Measurements from ENCODE around the gene AJUBA. TPM values are rescaled to one million over a fixed set of nuclear protein-coding genes. Genes with fewer than 3 reads are reported as not detected.
A peak's percentile ranks its signal among the peaks of the same experiment; 100 is the strongest.

Gene AJUBA
- total and polyA plus RNA-seq, 10 donors, result 0.63 to 11.0 (median 2.7) TPM

GRCh38 chr14:23024612-23025075 is 42.3 kb upstream of the AJUBA start:
- TF ChIP-seq POLR2AphosphoS5 (IDR thresholded peaks at IDR 0.05) (no peak), POLR2A (IDR thresholded peaks at IDR 0.05) (no peak)
- TF ChIP-seq, protein P1, sequence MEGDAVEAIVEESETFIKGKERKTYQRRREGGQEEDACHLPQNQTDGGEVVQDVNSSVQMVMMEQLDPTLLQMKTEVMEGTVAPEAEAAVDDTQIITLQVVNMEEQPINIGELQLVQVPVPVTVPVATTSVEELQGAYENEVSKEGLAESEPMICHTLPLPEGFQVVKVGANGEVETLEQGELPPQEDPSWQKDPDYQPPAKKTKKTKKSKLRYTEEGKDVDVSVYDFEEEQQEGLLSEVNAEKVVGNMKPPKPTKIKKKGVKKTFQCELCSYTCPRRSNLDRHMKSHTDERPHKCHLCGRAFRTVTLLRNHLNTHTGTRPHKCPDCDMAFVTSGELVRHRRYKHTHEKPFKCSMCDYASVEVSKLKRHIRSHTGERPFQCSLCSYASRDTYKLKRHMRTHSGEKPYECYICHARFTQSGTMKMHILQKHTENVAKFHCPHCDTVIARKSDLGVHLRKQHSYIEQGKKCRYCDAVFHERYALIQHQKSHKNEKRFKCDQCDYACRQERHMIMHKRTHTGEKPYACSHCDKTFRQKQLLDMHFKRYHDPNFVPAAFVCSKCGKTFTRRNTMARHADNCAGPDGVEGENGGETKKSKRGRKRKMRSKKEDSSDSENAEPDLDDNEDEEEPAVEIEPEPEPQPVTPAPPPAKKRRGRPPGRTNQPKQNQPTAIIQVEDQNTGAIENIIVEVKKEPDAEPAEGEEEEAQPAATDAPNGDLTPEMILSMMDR (IDR thresholded peaks at IDR 0.05 in 8 of 11, conservative IDR thresholded peaks at IDR 0.05 in 3 of 11), result no peak
- intact Hi-C loops (cut with DNase I; ENCODE audit: low total_unique reads), result no loop called here
- no peak for DNase-seq
- Histone ChIP-seq H3K36me3 (peaks cover 0 to 78% (median 33%) of the 10 kb centered on the region in 6 donors), H3K4me3 (no peak overlapping the region), H3K27me3 (replicated peaks in 1 of 7) (no peaks in the 10 kb centered on the region), H3K27ac (no peak overlapping the region), H3K9me3 (no peaks in the 10 kb centered on the region), H3K4me1 (peaks cover 0 to 53% (median 24%) of the 10 kb centered on the region in 6 donors)
- 76 to 93% (median 88%) methylated on average over 7 of the region's 7 CpGs for WGBS, 5 donors

GRCh38 chr14:23023795-23024152 is 41.4 kb upstream of the AJUBA start:
- Histone ChIP-seq H3K4me3 (no peak overlapping the region), H3K27me3 (replicated peaks in 1 of 7) (no peaks in the 10 kb centered on the region), H3K27ac (no peak overlapping the region), H3K9me3 (no peaks in the 10 kb centered on the region), H3K4me1 (peaks cover 0 to 45% (median 17%) of the 10 kb centered on the region in 6 donors), H3K36me3 (peaks cover 0 to 69% (median 26%) of the 10 kb centered on the region in 6 donors)
- intact Hi-C loops (cut with DNase I; ENCODE audit: low total_unique reads), result no loop called here
- no peak for DNase-seq
- TF ChIP-seq, protein P1 (IDR thresholded peaks at IDR 0.05 in 8 of 11, conservative IDR thresholded peaks at IDR 0.05 in 3 of 11), result no peak
- 84 to 98% (median 93%) methylated on average over 2 of the region's 2 CpGs for WGBS, 5 donors

DNA sequence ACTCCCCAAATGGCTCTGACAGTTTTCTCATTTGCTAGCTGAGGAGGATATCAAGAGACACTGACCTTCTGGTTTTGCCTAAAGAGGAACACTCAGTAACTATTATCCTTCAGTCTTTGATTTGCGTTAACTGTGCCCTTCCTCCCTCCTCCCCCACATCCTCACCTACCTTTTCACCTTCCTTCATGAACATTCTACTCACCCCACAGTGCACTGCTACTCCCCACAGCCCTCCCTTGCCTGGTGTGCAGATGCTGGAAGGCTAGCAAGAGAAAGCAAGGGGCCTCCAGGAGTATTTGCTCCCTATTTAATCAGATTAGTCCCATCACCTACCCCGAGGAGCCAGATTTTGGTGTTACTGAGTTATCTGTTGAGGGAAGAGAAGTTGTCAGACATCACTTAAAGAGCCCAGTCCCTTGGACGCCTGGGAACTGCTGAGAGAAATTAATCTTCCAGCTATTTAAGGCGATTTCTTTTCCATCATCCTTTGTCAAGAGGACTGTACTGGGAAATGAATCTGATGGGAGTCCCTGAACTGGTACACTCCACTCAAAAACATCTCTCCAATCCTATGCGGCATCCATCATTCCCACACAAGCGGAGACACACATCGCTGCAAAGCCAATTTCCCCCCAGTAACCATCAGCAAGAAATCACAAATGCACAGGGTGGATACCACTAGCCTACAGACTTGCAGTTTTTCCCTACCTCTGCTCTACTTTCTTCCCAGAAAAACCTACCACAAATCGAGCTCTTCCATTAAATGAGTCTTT is 40.9 kb upstream of the AJUBA start:
- no peak for DNase-seq
- H3K27ac ChIP-seq, result peak overlapping the region in 2 of 8 donors; percentile 10 to 13
- peaks cover 0 to 64% (median 22%) of the 10 kb centered on the region in 6 donors for H3K36me3 ChIP-seq
- H3K4me1 ChIP-seq, result peaks cover 0 to 39% (median 12%) of the 10 kb centered on the region in 6 donors
- intact Hi-C loops (cut with DNase I; ENCODE audit: low total_unique reads), result no loop called here
- H3K9me3 ChIP-seq, result no peaks in the 10 kb centered on the region
- H3K27me3 ChIP-seq (replicated peaks in 1 of 7), result no peaks in the 10 kb centered on the region
- no peak overlapping the region for H3K4me3 ChIP-seq
- 76 to 86% (median 82%) methylated on average over 8 of the region's 8 CpGs for WGBS, 5 donors
- TF ChIP-seq, protein P1 (IDR thresholded peaks at IDR 0.05 in 8 of 11, conservative IDR thresholded peaks at IDR 0.05 in 3 of 11), result no peak
- TF ChIP-seq POLR2A (IDR thresholded peaks at IDR 0.05) (no peak), POLR2AphosphoS5 (IDR thresholded peaks at IDR 0.05) (no peak)

GRCh38 chr14:23021889-23022442 is 39.6 kb upstream of the AJUBA start:
- H3K4me1 ChIP-seq, result peaks cover 0 to 32% (median 9%) of the 10 kb centered on the region in 6 donors
- H3K27ac ChIP-seq, result no peak overlapping the region
- no peaks in the 10 kb centered on the region for H3K9me3 ChIP-seq
- peaks cover 0 to 51% (median 16%) of the 10 kb centered on the region in 6 donors for H3K36me3 ChIP-seq
- no peak for DNase-seq
- intact Hi-C loops (cut with DNase I; ENCODE audit: low total_unique reads), result no loop called here
- no peaks in the 10 kb centered on the region for H3K27me3 ChIP-seq (replicated peaks in 1 of 7)
- TF ChIP-seq, protein P1 (IDR thresholded peaks at IDR 0.05 in 8 of 11, conservative IDR thresholded peaks at IDR 0.05 in 3 of 11), result no peak
- TF ChIP-seq POLR2AphosphoS5 (IDR thresholded peaks at IDR 0.05) (no peak), POLR2A (IDR thresholded peaks at IDR 0.05) (no peak)
- no peak overlapping the region for H3K4me3 ChIP-seq
- WGBS, 5 donors, result 67 to 88% (median 79%) methylated on average over 7 of the region's 7 CpGs

Measured in spleen (tissue), 11 donors.